LoVo (cell line): ENCODE measurements around the gene NIPAL4.
A peak's percentile ranks its signal among the peaks of the same experiment; 100 is the strongest.

Source experiments
- DNase-seq: peaks from one replicate; pipeline ENCODE4 v3.0.0-alpha.2; 2016; ENCODE audit warnings: low spot score

Gene NIPAL4

GRCh38 chr5:157516626-157517325, 56.8 kb downstream of the NIPAL4 start:
- no peak for DNase-seq

- DNase-seq, result no peak
Observed at GRCh38 chr5:157518963-157519362, 59.0 kb downstream of the NIPAL4 start.

GRCh38 chr5:157519579-157520253, 59.7 kb downstream of the NIPAL4 start:
- no peak for DNase-seq

GRCh38 chr5:157520911-157521703, 61.1 kb downstream of the NIPAL4 start:
- peak; percentile 21 for DNase-seq

GRCh38 chr5:157521704-157522029, 61.7 kb downstream of the NIPAL4 start:
- no peak for DNase-seq

GRCh38 chr5:157523976-157524375, 64.0 kb downstream of the NIPAL4 start:
- no peak for DNase-seq
